Ovary (tissue), 3 donors: Measurements from ENCODE around the gene EGLN2.
"Not testable (repeated sequence)": the region's sequence is repeated elsewhere in the genome, so short reads cannot be mapped to it uniquely, and the experiment has no call there.

ENCODE experiments used
- CTCF ChIP-seq, 3 donors: fragments of 450-650 bp in 2 of 3; fragments of 200-600 bp in 1 of 3; IDR thresholded peaks; one replicate each; pipeline versions ENCODE4 v1.5.1 to v1.8.0; 2016 to 2022; ENCODE audit warnings: antibody characterized with exemption in 3 of 3, mild to moderate bottlenecking in 1 of 3
- EP300 ChIP-seq: sonication (generic); formaldehyde crosslinking; IDR thresholded peaks from one replicate; pipeline ENCODE4 v1.6.1; 2017; ENCODE audit warnings: antibody characterized with exemption
- donor health status: DM: no; HTN: no; CAD: no.

- TF ChIP-seq EP300; CTCF (IDR thresholded peaks at IDR 0.05): not testable (repeated sequence)
Measured at GRCh38 chr19:40838477-40838876, 39.5 kb downstream of the EGLN2 start.
